Glutamatergic neuron (in vitro differentiated cells): ENCODE data around the gene RAB3C. TPM values are rescaled to one million over a fixed set of nuclear protein-coding genes. Genes with fewer than 3 reads are reported as not detected.

Source experiments
- DNase-seq: peaks from one replicate; pipeline ENCODE4 v3.0.0; 2022
- H3K27ac Mint-ChIP-seq: one replicate; pipeline ENCODE4 v1.8.0; 2020; ENCODE audit warnings: mild to moderate bottlenecking, mixed read lengths, inconsistent platforms; ENCODE audit not compliant: unreplicated experiment
- H3K27me3 Mint-ChIP-seq: one replicate; pipeline ENCODE4 v1.8.0; 2020; ENCODE audit warnings: mild to moderate bottlenecking, moderate library complexity, mixed read lengths, inconsistent platforms; ENCODE audit not compliant: unreplicated experiment
- H3K36me3 Mint-ChIP-seq: one replicate; pipeline ENCODE4 v1.8.0; 2020; ENCODE audit warnings: mild to moderate bottlenecking, mixed read lengths, inconsistent platforms; ENCODE audit not compliant: unreplicated experiment
- H3K4me1 Mint-ChIP-seq: one replicate; pipeline ENCODE4 v1.8.0; 2020; ENCODE audit warnings: mild to moderate bottlenecking, low read depth, mixed read lengths, inconsistent platforms; ENCODE audit not compliant: unreplicated experiment
- H3K4me3 Mint-ChIP-seq: one replicate; pipeline ENCODE4 v1.8.0; 2020; ENCODE audit warnings: mild to moderate bottlenecking, mixed read lengths, inconsistent platforms; ENCODE audit not compliant: unreplicated experiment
- H3K9me3 Mint-ChIP-seq: one replicate; pipeline ENCODE4 v1.8.0; 2020; ENCODE audit warnings: mild to moderate bottlenecking, moderate library complexity, mixed read lengths, inconsistent platforms; ENCODE audit not compliant: unreplicated experiment
- total RNA-seq: library from RNA; stranded (reverse); fragmentation: NEBNext Ultra II Directional; extraction: Animal tissue kit (Norgen Biotek cat#: 25700); gene quantifications from one replicate; pipeline ENCODE4 v1.2.1, GENCODE V29; 2021; ENCODE audit not compliant: unreplicated experiment
- TF ChIP-seq, protein P1 (sequence below): fragments of 200-600 bp; sonication (generic); IDR thresholded peaks from one replicate; pipeline ENCODE4 v1.5.0; 2021; ENCODE audit not compliant: partially characterized antibody, unreplicated experiment

RAB3C gene
- total RNA-seq, 1 donor from 2014 or later, result 36.2 TPM

DNA sequence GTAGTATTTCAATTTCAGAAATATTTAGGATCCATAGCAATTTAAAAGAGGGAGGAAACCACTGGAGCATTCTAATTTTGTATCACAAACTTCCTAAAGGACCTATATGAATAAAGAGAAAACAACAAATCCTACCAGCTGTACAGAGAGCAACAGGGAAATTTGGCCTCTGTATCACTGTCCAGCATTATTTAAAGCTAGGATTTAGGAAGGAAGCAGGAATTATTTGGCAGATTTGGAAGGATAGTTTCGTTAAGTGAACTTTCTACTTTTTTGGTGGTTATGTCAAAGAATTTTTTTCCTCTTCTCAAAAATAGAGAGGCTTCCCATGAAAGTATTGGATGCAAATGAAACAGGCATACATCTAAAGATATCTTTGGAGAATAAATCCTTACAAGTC lies 269.7 kb downstream of the RAB3C start:
- H3K27ac Mint-ChIP-seq, result no peak overlapping the region
- no peaks in the 10 kb centered on the region for H3K9me3 Mint-ChIP-seq
- no peaks in the 10 kb centered on the region for H3K36me3 Mint-ChIP-seq
- no peaks in the 10 kb centered on the region for H3K4me1 Mint-ChIP-seq
- no peaks in the 10 kb centered on the region for H3K27me3 Mint-ChIP-seq
- no peak overlapping the region for H3K4me3 Mint-ChIP-seq
- DNase-seq, result no peak
- TF ChIP-seq, protein P1, sequence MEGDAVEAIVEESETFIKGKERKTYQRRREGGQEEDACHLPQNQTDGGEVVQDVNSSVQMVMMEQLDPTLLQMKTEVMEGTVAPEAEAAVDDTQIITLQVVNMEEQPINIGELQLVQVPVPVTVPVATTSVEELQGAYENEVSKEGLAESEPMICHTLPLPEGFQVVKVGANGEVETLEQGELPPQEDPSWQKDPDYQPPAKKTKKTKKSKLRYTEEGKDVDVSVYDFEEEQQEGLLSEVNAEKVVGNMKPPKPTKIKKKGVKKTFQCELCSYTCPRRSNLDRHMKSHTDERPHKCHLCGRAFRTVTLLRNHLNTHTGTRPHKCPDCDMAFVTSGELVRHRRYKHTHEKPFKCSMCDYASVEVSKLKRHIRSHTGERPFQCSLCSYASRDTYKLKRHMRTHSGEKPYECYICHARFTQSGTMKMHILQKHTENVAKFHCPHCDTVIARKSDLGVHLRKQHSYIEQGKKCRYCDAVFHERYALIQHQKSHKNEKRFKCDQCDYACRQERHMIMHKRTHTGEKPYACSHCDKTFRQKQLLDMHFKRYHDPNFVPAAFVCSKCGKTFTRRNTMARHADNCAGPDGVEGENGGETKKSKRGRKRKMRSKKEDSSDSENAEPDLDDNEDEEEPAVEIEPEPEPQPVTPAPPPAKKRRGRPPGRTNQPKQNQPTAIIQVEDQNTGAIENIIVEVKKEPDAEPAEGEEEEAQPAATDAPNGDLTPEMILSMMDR, result no peak

DNA sequence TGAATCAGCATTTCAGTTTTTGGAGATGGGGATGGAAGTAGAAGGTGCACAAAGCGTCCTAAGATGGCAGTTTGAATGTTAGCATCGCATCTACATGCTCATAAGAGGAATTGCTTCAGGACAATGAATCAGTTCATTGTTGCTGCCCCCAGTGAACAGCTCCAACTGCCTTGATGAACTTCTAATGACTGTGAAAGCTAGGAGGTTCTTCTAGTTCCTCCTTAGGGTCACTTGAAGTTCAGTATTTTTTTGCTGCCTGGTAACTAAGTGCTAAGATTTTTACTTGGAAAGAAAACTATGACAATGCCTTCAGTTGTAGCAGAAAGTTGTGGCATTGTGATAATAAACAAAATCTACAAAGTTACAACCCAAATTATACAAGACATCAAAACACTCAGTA lies 271.6 kb downstream of the RAB3C start:
- Mint-ChIP-seq H3K4me3 (no peak overlapping the region), H3K4me1 (no peaks in the 10 kb centered on the region), H3K27ac (no peak overlapping the region), H3K36me3 (no peaks in the 10 kb centered on the region), H3K27me3 (no peaks in the 10 kb centered on the region), H3K9me3 (no peaks in the 10 kb centered on the region)
- no peak for DNase-seq
- TF ChIP-seq, protein P1, result no peak

DNA sequence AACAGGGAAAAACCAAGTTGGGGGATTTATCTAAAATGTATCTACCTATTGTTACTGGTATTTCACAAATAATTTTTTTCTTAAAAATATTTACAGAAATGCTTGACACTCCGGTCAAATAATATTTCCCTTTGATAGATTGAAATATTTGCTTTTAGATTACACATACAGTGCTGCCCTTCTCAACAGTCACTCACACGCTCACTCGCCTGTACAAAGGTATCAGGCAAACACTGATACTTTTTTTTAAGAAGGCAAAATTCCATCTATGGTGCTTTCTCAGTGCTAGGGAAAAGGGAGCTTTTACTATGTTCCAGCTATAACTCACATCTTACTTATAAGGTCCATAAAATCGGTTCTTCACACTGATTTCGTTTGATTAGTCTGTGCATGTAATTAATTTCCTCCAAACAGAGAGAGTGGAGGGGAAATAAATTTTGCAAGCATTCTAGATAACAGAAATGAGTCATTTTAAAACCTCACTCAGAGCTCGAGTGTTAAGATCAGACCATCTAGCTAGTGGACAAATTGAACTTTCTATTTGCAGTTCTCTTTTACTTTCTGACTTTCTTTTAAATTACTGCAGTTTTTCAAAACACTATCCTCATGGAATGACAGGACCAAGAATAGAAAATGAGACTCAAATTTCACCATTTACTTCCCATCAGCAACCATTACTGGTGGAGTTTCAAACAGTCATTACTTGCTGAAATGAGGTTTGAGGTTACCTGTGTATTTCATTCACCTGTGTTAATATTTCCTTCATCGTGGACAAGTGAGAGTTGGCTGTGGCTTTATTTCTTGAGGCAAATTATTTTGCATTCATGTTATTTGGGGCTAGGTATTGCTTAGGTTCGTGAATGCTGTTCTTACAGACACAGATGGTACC lies 273.2 kb downstream of the RAB3C start:
- H3K27me3 Mint-ChIP-seq, result no peaks in the 10 kb centered on the region
- no peak for DNase-seq
- H3K27ac Mint-ChIP-seq, result no peak overlapping the region
- no peaks in the 10 kb centered on the region for H3K9me3 Mint-ChIP-seq
- H3K36me3 Mint-ChIP-seq, result no peaks in the 10 kb centered on the region
- TF ChIP-seq, protein P1, result no peak
- no peak overlapping the region for H3K4me3 Mint-ChIP-seq
- H3K4me1 Mint-ChIP-seq, result no peaks in the 10 kb centered on the region

DNA sequence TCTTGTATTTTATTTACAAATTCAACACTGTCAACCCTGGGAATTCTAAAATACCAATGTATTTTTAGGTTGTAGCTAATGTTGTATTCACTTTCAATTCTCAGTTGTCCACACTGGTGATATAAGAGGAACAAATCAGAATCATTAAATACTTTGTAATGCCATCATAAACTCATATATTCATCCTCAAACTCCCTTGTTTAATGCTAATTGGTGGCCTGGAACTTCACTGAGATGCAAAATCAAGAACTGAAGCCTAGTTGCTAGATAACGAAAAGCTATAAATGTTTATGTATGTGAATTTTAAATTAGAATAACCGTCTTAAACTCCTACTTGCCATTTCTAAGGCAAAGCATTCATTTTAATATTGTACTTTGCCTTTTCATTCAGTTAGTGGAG lies 274.7 kb downstream of the RAB3C start:
- Mint-ChIP-seq H3K9me3 (no peaks in the 10 kb centered on the region), H3K27ac (no peak overlapping the region), H3K4me1 (no peaks in the 10 kb centered on the region), H3K27me3 (no peaks in the 10 kb centered on the region), H3K36me3 (no peaks in the 10 kb centered on the region), H3K4me3 (no peak overlapping the region)
- no peak for DNase-seq
- TF ChIP-seq, protein P1, result no peak

DNA sequence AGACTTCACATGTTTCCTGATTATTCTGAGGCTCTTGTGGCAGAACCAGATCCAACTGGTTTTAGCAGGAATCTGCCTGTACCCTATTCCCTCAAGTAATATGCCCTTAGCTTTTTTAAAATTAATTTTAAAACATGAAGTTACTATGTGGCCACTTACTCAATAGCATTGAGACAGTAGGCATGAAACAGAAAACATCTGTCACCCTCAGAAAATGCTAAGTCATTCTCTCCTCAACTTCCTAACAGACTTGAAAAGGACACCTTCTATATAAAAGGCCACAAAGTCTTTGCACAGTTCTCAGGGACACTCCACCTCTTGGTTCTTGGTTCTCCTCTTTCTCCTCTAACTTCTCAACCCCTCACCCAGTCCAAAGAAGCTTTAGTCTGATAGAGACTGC lies 277.8 kb downstream of the RAB3C start:
- TF ChIP-seq, protein P1, result no peak
- H3K27me3 Mint-ChIP-seq, result no peaks in the 10 kb centered on the region
- no peaks in the 10 kb centered on the region for H3K9me3 Mint-ChIP-seq
- H3K4me1 Mint-ChIP-seq, result no peaks in the 10 kb centered on the region
- H3K36me3 Mint-ChIP-seq, result no peaks in the 10 kb centered on the region
- no peak overlapping the region for H3K4me3 Mint-ChIP-seq
- no peak overlapping the region for H3K27ac Mint-ChIP-seq
- DNase-seq, result no peak
